Stimulated activated CD8-positive, alpha-beta memory T cell treated with anti-CD3 and anti-CD28 coated beads, Interleukin-2, amount 100 ng/mL, for 1 hour (primary cell): ENCODE measurements around the gene ARHGEF7.

Source experiments
- DNase-seq, 2 donors: peaks; one replicate each; pipeline ENCODE4 v3.0.0-alpha.2; 2020; ENCODE audit warnings: low read depth in 2 of 2

ARHGEF7 gene

DNA sequence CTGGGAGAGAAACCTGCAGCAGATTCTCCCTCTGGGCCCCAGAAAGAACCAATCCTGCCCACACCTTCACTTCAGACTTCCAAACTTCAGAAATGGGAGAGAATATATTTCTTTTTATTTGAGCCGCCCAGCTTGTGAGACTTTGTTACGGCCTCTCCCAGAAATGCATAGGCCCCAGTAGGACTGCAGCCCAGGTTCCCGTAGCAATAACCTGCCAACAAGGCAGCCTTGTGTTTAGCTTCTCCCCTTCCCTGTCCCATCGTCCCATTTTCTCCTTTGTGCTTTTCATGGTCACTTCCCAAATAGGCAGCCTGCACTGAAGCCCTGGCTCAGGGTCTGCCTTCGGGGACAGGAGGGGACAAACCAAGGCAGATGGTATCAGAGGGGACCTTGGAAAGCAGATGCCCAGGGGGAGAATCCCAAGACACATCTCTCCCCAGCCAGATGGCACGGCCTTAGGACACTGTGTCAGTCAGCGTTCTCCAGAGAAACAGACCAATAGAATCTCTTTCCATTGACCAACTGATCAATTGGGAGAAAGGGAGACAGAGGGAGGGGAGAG, 3.7 kb upstream of the ARHGEF7 start:
- no peak for DNase-seq

DNA sequence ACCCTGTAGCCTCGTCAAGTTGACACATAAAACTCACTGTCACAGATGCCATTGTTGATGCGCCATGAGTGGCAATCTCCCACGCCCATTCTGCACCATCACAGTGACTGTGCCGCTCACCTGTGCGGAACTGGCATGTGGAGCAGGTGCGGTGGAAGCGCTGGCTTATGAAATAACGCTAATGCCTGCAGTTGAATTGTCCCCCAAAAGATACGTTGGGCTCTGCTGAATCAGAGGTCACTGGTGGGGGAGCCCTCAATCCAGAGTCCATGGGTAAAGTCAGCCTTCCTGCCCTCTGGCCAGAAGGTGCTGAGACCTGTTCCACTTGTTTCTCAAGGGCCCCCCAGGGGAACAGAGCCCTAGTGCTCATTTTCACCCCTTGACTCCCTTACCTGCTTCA, 2.9 kb upstream of the ARHGEF7 start:
- no peak for DNase-seq

DNA sequence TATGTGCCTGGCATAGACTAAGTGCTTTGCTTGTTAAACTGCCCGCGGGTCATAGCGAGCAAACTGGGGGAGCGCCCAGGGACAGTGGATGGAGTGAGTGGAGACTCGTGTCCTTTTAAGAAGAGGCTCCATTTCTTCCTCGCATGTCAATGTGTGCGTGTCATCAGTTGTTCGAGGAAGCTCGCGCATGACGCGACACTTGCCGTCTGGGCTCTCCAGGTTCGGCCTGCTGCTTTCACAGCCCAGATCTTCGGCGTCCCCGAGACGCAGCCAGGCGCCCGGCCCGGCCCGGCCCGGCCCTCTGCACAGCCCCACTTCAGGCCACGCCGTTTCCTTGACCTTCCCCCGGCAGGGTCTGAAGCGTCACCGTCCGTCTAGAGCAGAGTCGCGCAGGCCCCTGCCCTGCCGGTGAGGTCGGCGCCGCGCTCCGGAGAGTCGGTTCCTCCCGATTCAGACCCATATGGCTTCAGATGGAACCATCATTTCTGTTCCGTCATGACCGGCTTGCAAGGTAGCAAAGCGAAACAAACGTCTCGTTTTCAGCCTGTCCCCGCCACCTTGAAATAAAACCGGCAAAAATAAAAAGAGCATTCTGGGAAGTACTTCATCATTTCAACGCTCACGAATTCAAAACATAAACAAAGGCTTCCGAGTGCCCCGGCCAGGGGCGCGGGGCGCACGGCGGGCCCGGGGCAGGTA, 599 bp upstream of the ARHGEF7 start:
- no peak for DNase-seq

DNA sequence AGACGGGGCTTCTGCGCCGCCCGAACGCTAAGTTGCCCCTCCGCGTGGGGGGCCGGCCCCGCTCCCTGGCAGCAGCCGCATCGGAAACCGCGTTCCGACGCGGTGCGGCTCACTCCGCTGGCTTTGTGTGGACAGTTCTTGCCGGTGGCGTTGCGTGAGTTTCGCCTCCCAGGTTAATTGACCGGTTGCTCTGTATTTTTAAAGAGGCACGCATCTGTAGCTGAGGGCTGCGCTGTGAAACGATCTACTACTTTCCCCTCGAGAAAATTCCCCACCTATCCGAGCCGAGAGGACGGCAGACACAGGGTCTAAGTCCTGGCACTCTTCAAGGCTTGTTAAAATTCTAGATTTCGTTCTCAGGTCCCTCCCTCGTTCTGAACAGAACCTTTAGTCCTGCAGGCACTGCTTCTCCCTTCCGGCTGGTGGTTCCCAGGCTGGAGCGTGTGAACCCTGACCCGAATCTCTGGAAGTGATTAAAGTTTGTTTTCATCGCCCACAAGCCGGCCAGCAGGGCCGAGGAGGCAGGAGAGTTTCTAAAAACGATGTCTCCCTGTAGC, 933 bp downstream of the ARHGEF7 start:
- no peak for DNase-seq

DNA sequence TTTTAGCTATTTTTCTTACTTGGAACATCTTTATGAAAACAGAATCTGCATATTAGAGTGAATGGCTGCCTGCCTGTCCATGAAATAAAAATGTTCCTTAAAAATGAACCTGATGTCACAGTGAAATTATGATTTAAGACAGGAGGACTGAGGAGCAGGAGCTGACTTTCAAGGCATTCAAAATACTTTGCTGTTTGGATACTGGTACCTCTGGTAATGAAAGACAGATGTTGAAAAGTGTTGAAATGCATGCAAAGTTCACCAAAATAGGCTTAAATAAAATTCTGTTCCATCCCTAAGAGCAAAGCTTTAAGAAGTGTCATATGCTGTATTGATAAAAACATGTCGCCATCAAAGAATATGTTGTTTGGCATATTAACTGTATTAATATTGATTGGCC, 1.7 kb downstream of the ARHGEF7 start:
- DNase-seq: no peak

DNA sequence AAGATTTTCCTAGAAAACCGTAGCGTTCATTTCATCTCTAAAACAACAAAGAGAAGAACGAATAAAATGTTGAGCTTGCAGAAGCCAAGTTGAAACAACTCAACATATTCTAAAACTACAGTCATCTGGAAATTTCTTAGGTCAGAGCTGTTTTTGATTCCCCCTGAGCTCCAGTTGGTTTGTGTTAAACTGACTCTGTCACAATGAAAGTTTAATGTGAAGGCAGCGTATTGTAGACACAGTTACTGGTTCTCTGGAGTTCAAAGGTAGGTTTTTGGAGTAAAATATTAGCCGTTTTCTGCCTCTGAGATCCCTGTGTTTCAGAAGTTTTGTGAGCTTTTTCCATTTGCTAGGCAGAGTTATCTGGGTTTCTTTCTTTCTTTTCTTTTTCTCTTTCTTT, 2.2 kb downstream of the ARHGEF7 start:
- DNase-seq: no peak

DNA sequence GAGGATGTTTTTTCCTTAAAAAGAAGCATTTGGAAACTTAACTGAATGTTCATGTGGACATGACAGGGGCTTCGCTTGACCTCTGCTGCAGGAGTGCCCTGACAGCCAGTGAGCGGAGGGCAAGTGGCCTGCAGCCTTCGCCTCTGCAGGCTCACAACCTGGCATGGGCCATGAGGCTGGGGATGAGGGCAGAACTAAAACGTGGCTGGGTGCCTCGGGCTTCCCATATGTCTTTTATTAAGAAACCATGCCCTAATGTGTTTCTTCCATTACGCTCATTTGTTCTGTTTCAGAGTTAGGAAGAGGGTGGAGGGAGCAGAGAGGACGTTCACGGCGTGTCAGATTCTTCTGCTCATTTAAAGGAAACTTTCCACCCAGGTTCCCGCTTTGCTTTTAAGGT, 2.9 kb downstream of the ARHGEF7 start:
- no peak for DNase-seq

DNA sequence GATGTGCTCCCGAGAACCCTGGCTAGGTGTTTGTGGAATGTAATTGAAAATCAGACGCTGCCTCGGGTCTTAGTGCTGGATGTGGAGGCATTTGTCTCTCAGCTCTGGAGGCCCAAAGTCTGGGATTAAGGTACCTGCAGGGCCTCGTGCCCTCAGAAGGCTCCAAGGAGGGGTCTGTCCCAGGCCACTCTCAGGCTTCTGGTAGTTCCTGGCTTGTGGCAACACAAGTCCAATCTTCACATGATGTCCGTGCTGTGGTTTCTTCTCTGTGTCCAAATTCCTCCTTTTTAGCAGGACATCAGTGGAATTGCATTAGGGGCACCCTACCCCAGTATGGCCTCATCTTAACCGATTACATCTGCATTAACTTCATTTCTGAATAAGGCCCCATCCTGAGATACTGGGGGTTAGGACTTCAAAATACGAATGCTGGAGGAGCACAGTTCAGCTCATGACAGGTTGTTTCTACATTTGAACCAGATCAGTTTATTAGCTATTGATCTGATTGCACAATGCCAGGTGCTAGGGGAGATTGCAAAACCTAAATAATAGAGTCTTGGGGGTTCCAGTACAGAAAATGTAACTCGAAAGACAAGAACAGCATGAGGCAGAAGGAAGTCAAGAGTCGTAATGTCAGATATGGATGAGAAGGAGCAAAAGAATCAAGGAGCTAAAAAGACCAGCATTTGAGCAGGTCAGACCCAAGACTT, 3.9 kb downstream of the ARHGEF7 start:
- no peak for DNase-seq

DNA sequence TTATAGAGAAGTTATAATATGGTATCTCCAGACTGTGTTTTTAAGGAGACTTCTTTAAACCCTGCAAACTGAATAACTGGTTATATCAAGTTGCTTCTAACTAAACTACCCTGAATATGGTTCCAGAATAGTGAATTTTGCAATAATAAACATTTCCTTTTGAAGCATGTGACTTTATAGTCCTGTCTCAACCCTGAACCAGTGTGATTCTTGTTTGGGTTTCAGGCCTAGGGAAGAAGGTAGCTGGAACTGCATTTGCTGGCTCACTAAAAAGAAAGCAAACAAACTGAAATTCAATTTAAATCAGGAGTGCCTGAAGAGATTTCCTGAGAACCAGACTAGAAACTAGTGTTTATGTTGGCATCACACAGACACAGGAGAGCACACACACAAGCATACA, 4.9 kb downstream of the ARHGEF7 start:
- no peak for DNase-seq

DNA sequence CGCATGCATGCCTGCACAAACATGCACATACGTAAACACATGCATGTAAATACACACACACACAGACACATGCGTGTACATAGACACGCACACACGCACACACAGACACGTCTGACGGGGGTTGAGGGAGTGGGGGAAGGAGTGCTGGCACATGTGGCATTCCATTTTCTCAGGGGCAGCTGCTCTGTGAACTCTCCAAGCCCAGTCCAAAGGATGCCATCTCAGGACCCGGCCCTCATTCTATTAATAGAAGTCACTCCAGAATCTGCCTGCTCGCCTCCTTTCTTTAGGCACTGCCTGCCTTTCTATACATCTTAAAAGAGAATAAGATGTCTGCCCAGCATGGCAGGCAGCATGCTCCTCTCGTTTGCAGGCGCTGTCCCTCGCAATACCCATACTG, 5.3 kb downstream of the ARHGEF7 start:
- no peak for DNase-seq

DNA sequence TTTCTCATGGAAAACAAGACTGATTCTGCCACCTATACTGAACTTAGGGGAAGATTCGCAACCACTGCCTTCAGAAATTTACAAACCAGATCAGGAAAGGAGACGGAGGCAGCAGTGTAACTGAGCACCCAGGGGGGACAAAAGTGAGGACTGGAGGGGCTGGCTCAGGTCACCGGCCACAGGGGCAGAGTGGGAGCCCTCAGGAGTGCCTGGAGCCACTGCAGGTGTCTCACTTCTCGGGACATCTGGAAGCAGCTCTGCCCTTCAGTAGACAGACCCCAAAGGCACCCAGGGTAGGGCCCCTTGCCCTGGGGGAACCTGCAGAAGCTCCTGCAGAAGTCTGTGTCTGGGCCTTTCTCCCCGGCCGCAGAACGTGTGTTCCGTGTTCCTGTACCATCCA, 5.8 kb downstream of the ARHGEF7 start:
- no peak for DNase-seq

DNA sequence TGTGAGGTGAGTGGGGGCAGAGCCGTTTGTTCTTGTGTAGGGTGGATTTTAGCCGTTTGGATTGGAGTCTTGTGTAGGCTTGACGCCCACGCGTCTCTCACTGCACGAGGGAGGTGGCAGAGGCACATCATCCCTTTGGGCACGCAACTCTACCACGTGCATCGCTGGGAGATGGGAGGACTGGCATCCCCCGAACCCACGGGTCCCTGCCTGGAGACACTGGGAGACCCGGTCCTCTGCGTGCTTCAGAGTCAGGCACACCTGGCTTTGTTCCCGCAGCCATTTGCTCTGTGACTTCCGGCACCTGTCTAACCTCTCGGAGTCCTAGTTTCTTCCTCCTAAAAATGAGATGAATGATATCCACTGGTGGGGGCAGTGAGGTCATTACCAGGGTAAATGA, 6.4 kb downstream of the ARHGEF7 start:
- DNase-seq: no peak

DNA sequence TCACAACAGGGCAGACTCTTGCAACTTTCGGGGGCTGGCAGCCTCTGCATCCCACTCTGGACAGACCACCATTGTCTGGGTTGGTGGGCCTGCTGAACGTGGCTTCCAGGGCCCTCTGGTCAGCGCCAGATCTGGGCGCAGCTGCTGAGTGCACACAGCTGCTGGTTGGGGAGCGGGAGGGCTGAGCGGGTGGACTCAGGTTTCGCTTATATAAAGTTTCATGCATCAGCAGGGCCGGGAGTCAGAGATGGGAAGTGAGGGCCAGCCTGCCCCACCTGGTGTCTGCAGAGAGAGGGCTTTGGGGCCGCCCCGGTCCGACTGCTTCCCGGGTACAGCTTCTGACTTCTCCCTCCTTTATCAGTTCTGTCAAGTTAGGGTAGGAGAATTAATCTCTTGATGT, 6.9 kb downstream of the ARHGEF7 start:
- no peak for DNase-seq

DNA sequence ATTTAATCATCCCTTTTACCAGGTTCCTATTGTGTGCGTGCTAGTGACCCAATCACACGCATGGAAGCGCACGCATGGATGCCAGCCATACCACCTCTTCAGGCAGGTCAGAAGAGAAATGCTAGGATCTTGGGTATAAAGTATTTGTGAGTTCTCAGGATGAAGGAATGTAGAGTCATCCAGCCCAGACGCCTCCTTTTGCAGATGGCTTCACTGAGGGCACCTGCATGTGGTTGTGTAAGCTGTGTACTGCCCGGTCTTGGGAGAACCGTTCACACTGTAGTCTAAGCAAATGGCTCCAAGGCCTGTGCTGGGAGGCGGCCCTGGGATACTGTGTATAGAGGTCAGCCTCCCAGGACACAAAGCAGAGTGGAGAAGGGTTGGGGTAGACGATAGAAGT, 7.5 kb downstream of the ARHGEF7 start:
- DNase-seq: no peak

DNA sequence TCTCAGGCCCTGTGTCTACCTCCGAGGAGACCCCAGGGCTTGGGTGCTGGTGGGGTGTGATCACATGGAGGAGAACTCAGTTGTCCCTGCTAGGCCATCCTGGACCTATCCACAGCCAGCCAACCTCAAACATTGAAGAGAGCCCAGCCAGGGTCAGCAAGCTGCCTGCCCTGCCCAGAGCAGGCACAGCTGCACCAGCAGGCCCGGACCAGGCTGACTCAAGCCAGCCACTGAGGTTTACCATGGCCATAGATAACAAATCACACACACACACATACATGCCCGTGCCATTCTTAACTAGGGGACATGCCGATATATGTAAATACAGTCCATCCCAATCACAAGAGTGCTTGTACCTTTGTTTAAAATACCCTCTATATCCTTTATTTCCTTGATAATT, 8.1 kb downstream of the ARHGEF7 start:
- DNase-seq: no peak

DNA sequence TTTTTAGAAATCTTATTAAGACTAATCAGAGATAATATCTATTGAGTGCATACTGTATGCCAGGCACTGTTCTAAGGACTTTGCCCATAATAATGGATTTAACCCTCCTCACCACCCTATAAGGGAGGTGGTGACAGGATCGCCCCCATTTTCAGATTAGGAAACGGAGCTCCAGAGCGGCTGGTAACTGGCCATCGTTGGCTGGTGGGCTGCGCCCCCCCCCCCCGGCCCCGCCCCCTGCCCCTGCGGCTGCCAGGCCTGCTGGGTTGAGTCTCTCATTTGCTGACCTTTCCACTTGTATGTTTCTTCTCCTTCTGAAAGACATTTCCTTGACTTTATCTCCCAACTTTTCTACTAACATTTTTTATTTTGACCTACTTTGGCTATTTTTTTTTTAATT, 8.5 kb downstream of the ARHGEF7 start:
- no peak for DNase-seq

DNA sequence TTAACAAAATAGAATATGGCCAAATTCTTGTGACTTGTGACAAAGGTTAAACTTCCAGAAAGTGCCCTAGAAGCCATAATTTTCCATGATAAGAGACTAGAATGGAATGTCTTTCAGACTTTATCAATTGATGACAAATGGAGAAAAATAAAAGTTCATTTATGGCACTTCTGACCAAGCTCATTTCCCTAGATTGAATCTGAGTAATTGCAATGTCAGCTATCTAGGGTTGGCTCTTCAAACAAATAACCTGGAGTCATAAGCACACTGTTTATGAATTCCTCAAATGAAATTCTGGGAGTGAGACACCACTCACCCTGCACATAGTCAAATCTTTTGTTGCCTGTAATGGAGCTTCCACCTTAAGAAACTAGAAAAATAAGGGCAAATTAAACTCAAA, 11.4 kb downstream of the ARHGEF7 start:
- DNase-seq: no peak

DNA sequence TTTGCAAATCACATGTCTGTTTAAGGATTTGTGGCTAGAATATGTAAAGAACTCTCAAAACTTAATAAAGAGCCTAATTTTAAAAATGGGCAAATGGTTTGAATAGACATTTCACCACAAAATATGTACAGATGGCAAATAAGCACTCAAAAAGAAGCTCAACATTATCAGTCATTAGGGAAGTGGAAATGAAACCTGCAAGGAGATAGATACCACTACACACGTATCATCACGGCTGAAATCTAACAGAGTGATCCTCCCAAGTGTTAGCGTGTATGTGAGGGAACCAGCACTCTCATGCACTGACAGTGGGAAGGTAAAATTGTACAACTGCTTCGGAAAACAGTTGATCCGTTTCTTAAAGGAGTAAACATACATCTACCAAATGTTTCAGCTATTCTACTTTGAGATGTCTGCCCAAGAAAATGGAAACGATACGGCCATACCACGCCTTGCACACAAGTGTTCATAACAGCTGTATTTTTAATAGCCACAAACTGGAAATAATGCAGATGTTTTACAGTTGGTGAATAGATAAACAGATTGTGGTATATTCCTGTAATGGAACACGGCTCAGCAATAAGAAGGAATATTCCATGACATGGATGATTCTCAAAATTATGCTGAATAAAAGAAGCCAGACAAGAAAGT, 14.5 kb downstream of the ARHGEF7 start:
- DNase-seq: no peak

DNA sequence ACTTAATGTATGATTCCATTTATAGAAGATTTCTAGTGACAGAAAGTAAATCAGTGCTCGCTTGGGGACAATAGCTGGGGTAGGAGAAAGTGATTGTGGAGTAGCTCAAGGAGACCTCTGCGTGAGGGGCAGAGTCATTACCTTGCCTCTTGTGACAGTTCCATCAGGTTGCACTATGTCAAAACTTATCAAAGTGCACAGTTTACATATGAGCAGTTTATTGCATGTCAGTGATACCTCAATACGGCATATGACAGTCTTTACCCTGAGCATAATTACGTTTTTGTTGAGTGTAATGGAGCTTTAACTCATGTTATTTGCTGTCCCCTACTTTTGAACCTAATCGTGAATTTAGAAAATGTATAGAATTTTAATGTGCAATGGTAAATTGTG, 15.0 kb downstream of the ARHGEF7 start:
- no peak for DNase-seq

DNA sequence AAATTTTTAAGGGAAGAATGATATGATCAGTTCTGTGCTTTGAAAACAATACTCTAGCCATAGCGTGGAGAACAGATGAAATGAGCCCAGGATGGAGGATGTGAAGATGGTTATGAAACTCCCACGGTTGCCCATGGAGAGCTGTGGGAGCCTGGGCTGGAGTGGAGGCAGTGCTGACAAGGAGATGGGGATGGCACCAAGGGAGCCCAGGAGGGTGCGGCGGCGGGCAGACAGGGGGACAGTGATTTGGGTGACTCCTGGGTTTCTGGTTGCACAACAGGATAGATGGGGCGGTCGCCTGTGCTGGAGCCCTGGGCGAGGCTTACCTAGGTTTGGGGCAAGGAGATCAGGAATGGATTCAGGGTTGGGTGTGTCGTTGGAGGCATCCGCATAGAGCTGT, 15.9 kb downstream of the ARHGEF7 start:
- no peak for DNase-seq

DNA sequence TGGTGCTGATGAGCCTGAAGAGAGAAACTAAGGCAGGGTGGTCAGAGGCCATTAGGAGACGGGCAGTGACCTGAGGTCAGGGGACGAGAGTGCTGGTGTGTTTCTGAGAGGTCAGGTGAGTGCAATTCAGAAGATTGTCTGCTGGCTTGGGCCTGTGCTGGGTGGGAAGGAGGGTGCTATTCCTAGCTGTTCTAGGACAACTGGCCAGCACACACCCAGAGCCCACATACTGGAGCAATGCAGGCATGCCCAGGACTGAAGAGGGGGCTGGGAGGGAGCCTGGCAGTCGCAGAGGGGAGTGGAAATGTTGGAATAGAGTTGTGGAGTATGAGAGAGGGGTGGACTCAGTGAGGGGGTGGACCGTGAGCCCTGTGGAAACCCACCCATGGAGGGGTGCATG, 16.5 kb downstream of the ARHGEF7 start:
- no peak for DNase-seq

DNA sequence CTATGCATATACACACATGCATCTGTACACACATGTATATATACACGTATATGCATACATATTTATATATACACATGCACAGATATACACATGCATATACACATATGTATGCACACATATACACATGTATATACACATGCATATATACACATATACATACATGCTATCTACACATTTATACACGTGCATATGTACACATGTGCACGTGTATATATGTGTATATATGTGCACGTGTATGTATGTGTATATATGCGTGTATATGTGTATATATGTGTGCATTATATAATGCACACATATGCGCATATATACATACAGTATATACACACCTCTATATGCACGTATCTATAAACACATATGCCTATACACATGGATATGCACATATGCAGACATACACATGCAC, 17.8 kb downstream of the ARHGEF7 start:
- no peak for DNase-seq

DNA sequence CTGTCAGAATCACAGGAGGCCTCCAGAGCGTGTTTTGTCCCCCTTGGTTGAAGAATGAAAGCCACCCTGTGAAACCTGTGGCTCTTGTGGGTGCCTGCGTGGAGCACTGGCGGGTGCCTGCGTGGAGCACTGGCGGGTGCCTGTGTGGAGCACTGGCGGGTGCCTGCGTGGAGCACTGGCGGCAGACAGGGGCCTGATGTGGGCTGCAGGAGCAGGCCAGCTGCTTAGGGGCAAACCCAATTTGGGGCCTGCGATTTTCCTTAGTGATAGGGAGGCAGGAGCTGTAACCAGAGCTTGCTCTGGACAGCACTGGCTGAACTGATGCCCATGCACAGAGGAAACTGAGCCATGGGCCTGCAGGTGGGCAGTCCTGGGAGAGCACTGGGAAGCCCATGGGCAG, 24.3 kb downstream of the ARHGEF7 start:
- DNase-seq: no peak
